OCI-LY7 (cell line): ENCODE data around the gene DGCR2.

Source experiments
- CTCF ChIP-seq: fragments of 200-600 bp; sonication (generic); conservative IDR thresholded peaks from 2 replicates; pipeline ENCODE4 v1.5.1; 2014; ENCODE audit warnings: mild to moderate bottlenecking, antibody characterized with exemption, low read length, moderate library complexity, mixed read lengths
- EZH2phosphoT487 ChIP-seq: fragments of 200-600 bp; sonication (generic); IDR thresholded peaks from 2 replicates; pipeline ENCODE4 v1.6.1; 2018; ENCODE audit warnings: low read depth, borderline replicate concordance, mild to moderate bottlenecking, mixed run types, antibody characterized with exemption, low read length, moderate library complexity, mixed read lengths

GRCh38 chr22:19125474-19126308 is 3.5 kb upstream of the DGCR2 start:
- no peak for TF ChIP-seq CTCF
- TF ChIP-seq EZH2phosphoT487, result no peak
